Endothelial cell of umbilical vein (primary cell): ENCODE data around the gene HIPK4. TPM values are rescaled to one million over a fixed set of nuclear protein-coding genes. Genes with fewer than 3 reads are reported as not detected.

ENCODE experiments used
- BruUV-seq: library from RNA; stranded (reverse); fragments of 400-500 nt; replicated peaks from 2 replicates; lab custom pipeline; 2021; lab: Mats Ljungman, UMichigan
- CTCF ChIA-PET: fragments of 300-600, 350-600 bp; sonication (Branson Sonifier 250); formaldehyde crosslinking; loops from one replicate; lab custom pipeline; 2021; ENCODE audit warnings: antibody characterized with exemption, inconsistent platforms; lab: Charles Lee
- POLR2A ChIA-PET: fragments of 300-600, 350-600 bp; sonication (Branson Sonifier 250); formaldehyde crosslinking; loops from one replicate; lab custom pipeline; 2021; ENCODE audit warnings: antibody characterized with exemption, inconsistent platforms; lab: Charles Lee
- DNase-seq: peaks from one replicate; pipeline ENCODE4 v3.0.0-alpha.2; 2011; ENCODE audit warnings: low read depth, low spot score
- FAIRE-seq: peaks from 2 replicates; lab custom pipeline; 2011; peaks lifted over from hg19 to GRCh38; lab: Jason Lieb, UNC
- H2AFZ ChIP-seq: 2 replicates; pipeline ENCODE4 v1.6.0; 2012; ENCODE audit warnings: low read depth, low read length, control low read depth, inconsistent platforms
- H3K27ac ChIP-seq: 2 replicates; pipeline ENCODE4 v1.5.1; 2011; ENCODE audit warnings: low read depth, mild to moderate bottlenecking, control low read depth, low read length, moderate library complexity; ENCODE audit not compliant: insufficient read depth
- H3K27me3 ChIP-seq, 2 experiments: 2 replicates each; pipeline versions ENCODE4 v1.6.0 to v1.6.1; 2011; ENCODE audit warnings: low read length in 2 of 2, mixed read lengths in 1 of 2; ENCODE audit not compliant: control insufficient read depth in 2 of 2, insufficient read depth in 2 of 2
- H3K36me3 ChIP-seq, 2 experiments: 2 replicates in 1 of 2; 3 replicates in 1 of 2; pipeline ENCODE4 v1.5.1; 2011; ENCODE audit warnings: low read length in 2 of 2, mild to moderate bottlenecking in 1 of 2, moderate library complexity in 1 of 2; ENCODE audit not compliant: control insufficient read depth in 2 of 2, insufficient read depth in 2 of 2; ENCODE audit errors: extremely low read depth in 1 of 2
- H3K4me1 ChIP-seq: 3 replicates; pipeline ENCODE4 v1.5.1; 2011; ENCODE audit warnings: mild to moderate bottlenecking, low read length; ENCODE audit not compliant: control insufficient read depth, insufficient read depth; ENCODE audit errors: extremely low read depth
- H3K4me2 ChIP-seq: 2 replicates; pipeline ENCODE4 v1.6.1; 2011; ENCODE audit warnings: low read length, control low read depth, mixed read lengths; ENCODE audit not compliant: insufficient read depth
- H3K4me3 ChIP-seq, 3 experiments: fragments of 200-600 bp in 1 of 3; sonication (generic), shearing (Covaris generic) in 1 of 3; replicated peaks in 1 of 3; 2 replicates each; pipeline ENCODE4 v1.5.1; 2011 to 2016; ENCODE audit warnings: control low read depth in 3 of 3, low read length in 3 of 3, mild to moderate bottlenecking in 2 of 3, inconsistent platforms in 1 of 3, low read depth in 1 of 3, moderate library complexity in 1 of 3; ENCODE audit not compliant: insufficient read depth in 1 of 3
- H3K79me2 ChIP-seq: 2 replicates; pipeline ENCODE4 v1.6.0; 2012; ENCODE audit warnings: low read length, inconsistent platforms; ENCODE audit not compliant: control insufficient read depth, insufficient read depth
- H3K9ac ChIP-seq: replicated peaks from 2 replicates; pipeline ENCODE3; 2011; ENCODE audit warnings: low read length, control low read depth; ENCODE audit not compliant: insufficient read depth; ENCODE audit errors: extremely low read depth
- H3K9me1 ChIP-seq: replicated peaks from 3 replicates; pipeline ENCODE4 v1.6.0; 2011; ENCODE audit warnings: mild to moderate bottlenecking, low read length; ENCODE audit not compliant: control insufficient read depth, insufficient read depth; ENCODE audit errors: extremely low read depth
- H3K9me3 ChIP-seq: replicated peaks from 2 replicates; pipeline ENCODE4 v1.5.1; 2012; ENCODE audit warnings: low read length, inconsistent platforms; ENCODE audit not compliant: control insufficient read depth, insufficient read depth
- H4K20me1 ChIP-seq: replicated peaks from 2 replicates; pipeline ENCODE3; 2011; ENCODE audit warnings: mild to moderate bottlenecking, low read length; ENCODE audit not compliant: control insufficient read depth, insufficient read depth; ENCODE audit errors: extremely low read depth
- FOS ChIP-seq: IDR thresholded peaks from 2 replicates; pipeline ENCODE4 v1.6.1; 2011; ENCODE audit warnings: mild to moderate bottlenecking, low read length, moderate library complexity, borderline replicate concordance; ENCODE audit not compliant: insufficient read depth
- dilution Hi-C: fragments of 300-500 bp; cut with MboI; formaldehyde crosslinking; loops from one replicate; pipeline ENCODE4 v1.15.0; 2019; ENCODE audit warnings: low sequenced_read_pairs; ENCODE audit not compliant: extremely low pct_ligation_motif_present
- intact Hi-C: fragments of 100-400 bp; cut with micrococcal nuclease; formaldehyde crosslinking; loops from one replicate; pipeline ENCODE4 v1.10.0; 2022
- polyA plus RNA-seq, 4 experiments: library from polyadenylated mRNA; depleted of rRNA in 3 of 4; stranded (reverse) in 3 of 4; unstranded in 1 of 4; fragments of >200 nt; gene quantifications; 2 replicates each; pipeline versions ENCODE4 v1.2.1 to v1.2.3, GENCODE V29; 2011 to 2012; ENCODE audit warnings: missing spikeins in 1 of 4
- total RNA-seq: library from RNA; stranded (reverse); gene quantifications from 2 replicates; pipeline ENCODE4 v1.2.3, GENCODE V29; 2021
- TF ChIP-seq, protein P1 (sequence below), 2 donors: IDR thresholded peaks; 1 replicate in 1 of 2; 2 replicates in 1 of 2; pipeline ENCODE4 v1.5.1; 2011; ENCODE audit warnings: low read length in 2 of 2, mild to moderate bottlenecking in 2 of 2, moderate library complexity in 2 of 2, control low read depth in 1 of 2, inconsistent platforms in 1 of 2, low read depth in 1 of 2; ENCODE audit not compliant: insufficient read depth in 1 of 2; ENCODE audit errors: extremely low read depth in 1 of 2

Gene HIPK4
- total and polyA plus RNA-seq, 2 donors (not counting 3 experiments of a cell fraction or from before 2014, with no cell fraction given) = 0.12 TPM; not detected in 1

DNA sequence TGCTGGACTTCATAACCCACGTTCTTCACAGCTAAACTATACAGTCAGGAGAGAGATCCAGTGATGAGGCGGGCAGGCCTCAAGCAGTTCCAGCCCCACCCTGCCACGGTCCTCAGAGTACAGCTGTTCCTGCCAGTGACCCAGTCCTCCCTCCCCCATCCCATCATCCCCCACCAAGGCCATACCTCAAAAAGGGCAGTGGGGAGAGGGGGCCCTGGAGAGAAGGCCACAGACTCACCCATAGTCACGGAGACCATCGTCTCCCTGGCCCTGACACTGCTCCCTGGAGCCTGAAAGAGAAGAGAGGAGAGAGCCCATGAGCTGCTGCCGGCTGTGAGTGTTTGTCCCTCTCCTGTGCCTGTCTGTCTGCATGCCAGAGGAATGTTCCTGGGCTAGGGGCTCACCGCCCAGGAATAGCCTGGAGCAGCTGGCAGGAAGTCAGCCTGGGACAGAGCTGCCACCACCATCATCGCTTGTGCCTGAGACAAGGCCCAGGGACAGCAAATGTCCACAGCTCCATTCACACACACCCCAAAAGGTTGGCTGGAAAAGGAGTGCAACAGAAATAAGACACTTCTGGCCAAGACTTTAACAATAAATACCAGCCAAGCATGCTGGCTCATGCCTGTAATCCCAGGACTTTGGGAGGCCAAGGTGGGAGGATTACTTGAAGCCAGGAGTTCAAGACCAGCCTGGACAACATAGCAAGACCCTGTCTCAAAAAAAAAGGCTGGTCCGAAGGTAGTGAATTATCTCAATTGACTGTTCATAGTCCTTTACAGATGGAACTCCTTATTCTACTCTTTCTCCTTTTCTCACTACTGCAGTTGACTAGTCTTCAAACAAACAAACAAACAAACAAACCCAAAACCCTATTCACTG, 48.1 kb downstream of the HIPK4 start:
- no peaks in the 10 kb centered on the region for H3K9me1 ChIP-seq
- no peak overlapping the region for H3K4me3 ChIP-seq
- peaks cover 20% of the 10 kb centered on the region for H3K79me2 ChIP-seq
- no peak overlapping the region for H3K9ac ChIP-seq
- H4K20me1 ChIP-seq = no peaks in the 10 kb centered on the region
- CTCF ChIA-PET = interaction anchor here (2.1 kb wide), 1 partner anchor 37 kb away, joined by 4 read pairs; no protein-coding TSS in a partner anchor
- peaks cover under 1% of the 10 kb centered on the region for H3K4me1 ChIP-seq
- no peak overlapping the region for H3K27ac ChIP-seq
- no TSS peak for BruUV-seq
- TF ChIP-seq, protein P1, sequence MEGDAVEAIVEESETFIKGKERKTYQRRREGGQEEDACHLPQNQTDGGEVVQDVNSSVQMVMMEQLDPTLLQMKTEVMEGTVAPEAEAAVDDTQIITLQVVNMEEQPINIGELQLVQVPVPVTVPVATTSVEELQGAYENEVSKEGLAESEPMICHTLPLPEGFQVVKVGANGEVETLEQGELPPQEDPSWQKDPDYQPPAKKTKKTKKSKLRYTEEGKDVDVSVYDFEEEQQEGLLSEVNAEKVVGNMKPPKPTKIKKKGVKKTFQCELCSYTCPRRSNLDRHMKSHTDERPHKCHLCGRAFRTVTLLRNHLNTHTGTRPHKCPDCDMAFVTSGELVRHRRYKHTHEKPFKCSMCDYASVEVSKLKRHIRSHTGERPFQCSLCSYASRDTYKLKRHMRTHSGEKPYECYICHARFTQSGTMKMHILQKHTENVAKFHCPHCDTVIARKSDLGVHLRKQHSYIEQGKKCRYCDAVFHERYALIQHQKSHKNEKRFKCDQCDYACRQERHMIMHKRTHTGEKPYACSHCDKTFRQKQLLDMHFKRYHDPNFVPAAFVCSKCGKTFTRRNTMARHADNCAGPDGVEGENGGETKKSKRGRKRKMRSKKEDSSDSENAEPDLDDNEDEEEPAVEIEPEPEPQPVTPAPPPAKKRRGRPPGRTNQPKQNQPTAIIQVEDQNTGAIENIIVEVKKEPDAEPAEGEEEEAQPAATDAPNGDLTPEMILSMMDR (IDR thresholded peaks at IDR 0.05; ENCODE audit: extremely low read depth in 1 of 2, insufficient read depth in 1 of 2, low read depth in 1 of 2, low read length in 2 of 2) = no peak
- TF ChIP-seq FOS = no peak
- no peak overlapping the region for H2AFZ ChIP-seq
- POLR2A ChIA-PET = no interaction called here
- H3K4me2 ChIP-seq = no peak overlapping the region
- no peak for FAIRE-seq
- H3K36me3 ChIP-seq = no peaks in the 10 kb centered on the region
- H3K9me3 ChIP-seq = no peaks in the 10 kb centered on the region
- dilution Hi-C loops (no loop called here), intact Hi-C loops (no loop called here)
- no peak for DNase-seq
- no peaks in the 10 kb centered on the region for H3K27me3 ChIP-seq
